ENCODE data around the gene FRMD8. TPM values are rescaled to one million over a fixed set of nuclear protein-coding genes. Genes with fewer than 3 reads are reported as not detected.
A peak's percentile ranks its signal among the peaks of the same experiment; 100 is the strongest.

Gene FRMD8
- total RNA-seq, 6 experiments from 2014 or later: 22.4 to 28.5 (median 27.1) TPM

GRCh38 chr11:65395961-65396530 lies 9.6 kb downstream of the FRMD8 start:
- Mint-ChIP-seq H3K36me3 (ENCODE audit: low read depth) (peaks cover 17% of the 10 kb centered on the region), H3K4me1 (ENCODE audit: low read depth) (peaks cover 11% of the 10 kb centered on the region), H3K27ac (no peak overlapping the region), H3K27me3 (ENCODE audit: insufficient read depth) (peaks cover 6% of the 10 kb centered on the region), H3K4me3 (no peak overlapping the region), H3K9me3 (no peaks in the 10 kb centered on the region)
- TF ChIP-seq, protein P1, sequence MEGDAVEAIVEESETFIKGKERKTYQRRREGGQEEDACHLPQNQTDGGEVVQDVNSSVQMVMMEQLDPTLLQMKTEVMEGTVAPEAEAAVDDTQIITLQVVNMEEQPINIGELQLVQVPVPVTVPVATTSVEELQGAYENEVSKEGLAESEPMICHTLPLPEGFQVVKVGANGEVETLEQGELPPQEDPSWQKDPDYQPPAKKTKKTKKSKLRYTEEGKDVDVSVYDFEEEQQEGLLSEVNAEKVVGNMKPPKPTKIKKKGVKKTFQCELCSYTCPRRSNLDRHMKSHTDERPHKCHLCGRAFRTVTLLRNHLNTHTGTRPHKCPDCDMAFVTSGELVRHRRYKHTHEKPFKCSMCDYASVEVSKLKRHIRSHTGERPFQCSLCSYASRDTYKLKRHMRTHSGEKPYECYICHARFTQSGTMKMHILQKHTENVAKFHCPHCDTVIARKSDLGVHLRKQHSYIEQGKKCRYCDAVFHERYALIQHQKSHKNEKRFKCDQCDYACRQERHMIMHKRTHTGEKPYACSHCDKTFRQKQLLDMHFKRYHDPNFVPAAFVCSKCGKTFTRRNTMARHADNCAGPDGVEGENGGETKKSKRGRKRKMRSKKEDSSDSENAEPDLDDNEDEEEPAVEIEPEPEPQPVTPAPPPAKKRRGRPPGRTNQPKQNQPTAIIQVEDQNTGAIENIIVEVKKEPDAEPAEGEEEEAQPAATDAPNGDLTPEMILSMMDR (IDR thresholded peaks at IDR 0.05): no peak
- no peak for DNase-seq

GRCh38 chr11:65396769-65397745 lies 10.6 kb downstream of the FRMD8 start:
- Mint-ChIP-seq H3K4me3 (no peak overlapping the region), H3K27ac (no peak overlapping the region), H3K36me3 (ENCODE audit: low read depth) (peaks cover 17% of the 10 kb centered on the region), H3K9me3 (no peaks in the 10 kb centered on the region), H3K27me3 (ENCODE audit: insufficient read depth) (peaks cover 3% of the 10 kb centered on the region), H3K4me1 (ENCODE audit: low read depth) (peaks cover 7% of the 10 kb centered on the region; the same call in 1 of the 2 replicates)
- TF ChIP-seq, protein P1 (IDR thresholded peaks at IDR 0.05): no peak
- no peak for DNase-seq

DNA sequence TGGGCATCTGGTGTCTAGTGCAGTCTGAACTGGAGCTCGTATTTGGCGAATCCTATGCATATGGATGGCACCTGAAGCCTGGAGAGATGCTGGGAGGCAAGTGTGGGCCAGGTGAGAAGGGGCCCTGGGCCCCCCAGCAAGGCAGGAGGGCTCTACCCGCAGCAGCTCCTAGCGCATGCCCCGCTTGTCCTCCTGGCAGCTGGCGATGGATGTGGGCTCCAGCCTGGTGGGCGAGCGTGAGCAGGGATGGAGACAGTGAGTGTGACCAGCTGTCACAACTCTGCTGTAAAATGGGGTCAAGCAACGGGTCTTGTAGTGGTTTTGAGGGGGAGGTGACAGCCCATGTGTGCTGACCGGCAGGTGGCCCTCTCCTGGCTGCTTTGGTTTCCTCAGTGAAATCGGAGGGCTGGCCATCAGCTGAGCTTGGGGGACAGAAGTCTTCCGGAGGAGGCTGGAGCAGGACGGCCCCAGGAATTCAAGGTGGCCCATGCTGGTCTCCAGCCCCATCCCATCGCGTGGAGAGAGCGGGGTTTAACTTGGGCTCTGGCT lies 12.0 kb downstream of the FRMD8 start:
- H3K36me3 Mint-ChIP-seq (ENCODE audit: low read depth): peaks cover 11% of the 10 kb centered on the region
- no peak for DNase-seq
- TF ChIP-seq, protein P1 (IDR thresholded peaks at IDR 0.05): peak; percentile 24; the same call in 1 of the 2 replicates
- H3K27ac Mint-ChIP-seq: no peak overlapping the region
- H3K9me3 Mint-ChIP-seq: no peaks in the 10 kb centered on the region
- H3K27me3 Mint-ChIP-seq (ENCODE audit: insufficient read depth): peaks cover 1% of the 10 kb centered on the region
- H3K4me1 Mint-ChIP-seq (ENCODE audit: low read depth): no peaks in the 10 kb centered on the region
- H3K4me3 Mint-ChIP-seq: no peak overlapping the region; the same call in 1 of the 2 replicates

DNA sequence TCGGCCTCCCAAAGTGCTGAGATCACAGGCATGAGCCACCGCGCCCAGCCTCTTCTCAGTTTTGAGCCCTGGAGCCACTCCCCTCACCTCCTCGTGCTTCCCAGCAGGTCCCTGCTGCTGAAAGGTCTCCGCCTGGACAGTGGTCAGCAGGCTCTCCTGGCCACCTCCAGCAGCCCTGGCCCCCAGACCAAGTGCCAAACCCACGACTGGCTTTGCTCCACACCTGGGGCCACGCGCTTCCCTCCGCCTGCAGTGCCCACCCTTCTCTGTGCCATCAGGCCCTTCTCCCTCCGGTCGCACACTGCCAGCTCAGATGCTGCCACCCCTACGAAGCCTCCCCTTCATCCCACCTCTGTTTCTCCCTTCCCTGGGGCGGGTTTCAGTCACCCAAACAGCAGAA lies 12.8 kb downstream of the FRMD8 start:
- DNase-seq: no peak
- no peaks in the 10 kb centered on the region for H3K9me3 Mint-ChIP-seq
- H3K27me3 Mint-ChIP-seq (ENCODE audit: insufficient read depth): peaks cover 1% of the 10 kb centered on the region
- TF ChIP-seq, protein P1 (IDR thresholded peaks at IDR 0.05): no peak
- no peak overlapping the region for H3K4me3 Mint-ChIP-seq
- H3K4me1 Mint-ChIP-seq (ENCODE audit: low read depth): no peaks in the 10 kb centered on the region
- H3K36me3 Mint-ChIP-seq (ENCODE audit: low read depth): peaks cover 11% of the 10 kb centered on the region
- no peak overlapping the region for H3K27ac Mint-ChIP-seq

GRCh38 chr11:65399845-65400244 lies 13.4 kb downstream of the FRMD8 start:
- Mint-ChIP-seq H3K4me3 (no peak overlapping the region), H3K4me1 (ENCODE audit: low read depth) (no peaks in the 10 kb centered on the region), H3K36me3 (ENCODE audit: low read depth) (peaks cover 11% of the 10 kb centered on the region), H3K27ac (no peak overlapping the region), H3K27me3 (ENCODE audit: insufficient read depth) (peaks cover 1% of the 10 kb centered on the region), H3K9me3 (no peaks in the 10 kb centered on the region)
- TF ChIP-seq, protein P1 (IDR thresholded peaks at IDR 0.05): no peak
- DNase-seq: no peak

All from HFFc6 (cell line).